IMR-90 (cell line): ENCODE data around the gene SLC38A8. TPM values are rescaled to one million over a fixed set of nuclear protein-coding genes. Genes with fewer than 3 reads are reported as not detected.

Experiments
- ATAC-seq: fragments of 200-7000 bp; cut with Tn5 transposase; 2 replicates; pipeline ENCODE4 v1.9.1; 2020; ENCODE audit warnings: low read depth, mild to moderate bottlenecking, moderate library complexity
- BruUV-seq: library from RNA; stranded (reverse); fragments of 400-500 nt; replicated peaks from 2 replicates; lab custom pipeline; 2021; lab: Mats Ljungman, UMichigan
- CTCF ChIA-PET: fragments of 300-600 bp; formaldehyde crosslinking; extraction: SDS; loops from one replicate; lab custom pipeline; 2021; ENCODE audit warnings: antibody characterized with exemption; lab: Yijun Ruan, JAX
- POLR2A ChIA-PET: fragments of 300-600 bp; sonication (Branson Sonifier 250); formaldehyde crosslinking; loops from one replicate; lab custom pipeline; 2022; ENCODE audit warnings: antibody characterized with exemption; ENCODE audit not compliant: unreplicated experiment; lab: Charles Lee
- DNase-seq: peaks from one replicate; pipeline ENCODE4 v3.0.0; 2013
- H2AFZ ChIP-seq: replicated peaks from 2 replicates; pipeline ENCODE3; 2013; ENCODE audit warnings: low read length, mild to moderate bottlenecking; ENCODE audit not compliant: poor library complexity
- H2AK5ac ChIP-seq: 2 replicates; pipeline ENCODE4 v1.6.1; 2013; ENCODE audit warnings: low read depth, low read length, inconsistent platforms
- H2AK9ac ChIP-seq: replicated peaks from 2 replicates; pipeline ENCODE3; 2013; ENCODE audit warnings: mild to moderate bottlenecking, low read depth, low read length, moderate library complexity; ENCODE audit not compliant: poor library complexity
- H2BK120ac ChIP-seq: 2 replicates; pipeline ENCODE4 v1.6.1; 2013; ENCODE audit warnings: low read depth, low read length, inconsistent platforms
- H2BK15ac ChIP-seq: 3 replicates; pipeline ENCODE4 v1.6.1; 2013; ENCODE audit warnings: low read depth, low read length, inconsistent platforms
- H2BK20ac ChIP-seq: 2 replicates; pipeline ENCODE4 v1.6.1; 2013; ENCODE audit warnings: low read depth, mild to moderate bottlenecking, inconsistent platforms, low read length, moderate library complexity
- H2BK5ac ChIP-seq: 2 replicates; pipeline ENCODE4 v1.6.1; 2013; ENCODE audit warnings: mild to moderate bottlenecking, low read depth, low read length, inconsistent platforms; ENCODE audit not compliant: poor library complexity, severe bottlenecking
- H3K14ac ChIP-seq: replicated peaks from 2 replicates; pipeline ENCODE4 v1.6.1; 2013; ENCODE audit warnings: low read depth, low read length, inconsistent platforms
- H3K18ac ChIP-seq: 2 replicates; pipeline ENCODE4 v1.6.1; 2013; ENCODE audit warnings: low read depth, low read length, control low read depth
- H3K23ac ChIP-seq: 2 replicates; pipeline ENCODE4 v1.6.1; 2013; ENCODE audit warnings: low read depth, low read length, inconsistent platforms
- H3K27ac ChIP-seq: 2 replicates; pipeline ENCODE4 v1.5.1; 2013; ENCODE audit warnings: mild to moderate bottlenecking, control low read depth, low read length; ENCODE audit not compliant: insufficient read depth
- H3K27me3 ChIP-seq: 2 replicates; pipeline ENCODE4 v1.6.1; 2013; ENCODE audit warnings: low read length; ENCODE audit not compliant: control insufficient read depth, insufficient read depth
- H3K36me3 ChIP-seq: 2 replicates; pipeline ENCODE4 v1.6.1; 2013; ENCODE audit warnings: low read length, mixed read lengths; ENCODE audit not compliant: control insufficient read depth, insufficient read depth
- H3K4ac ChIP-seq: 2 replicates; pipeline ENCODE4 v1.6.1; 2013; ENCODE audit warnings: low read depth, low read length, inconsistent platforms
- H3K4me1 ChIP-seq: 2 replicates; pipeline ENCODE4 v1.6.1; 2013; ENCODE audit warnings: low read length, mixed read lengths; ENCODE audit not compliant: control insufficient read depth, insufficient read depth
- H3K4me2 ChIP-seq: 2 replicates; pipeline ENCODE4 v1.6.1; 2013; ENCODE audit warnings: low read depth, mild to moderate bottlenecking, control low read depth, low read length, moderate library complexity
- H3K4me3 ChIP-seq: 2 replicates; pipeline ENCODE4 v1.5.1; 2013; ENCODE audit warnings: low read depth, mild to moderate bottlenecking, control low read depth, low read length, moderate library complexity; ENCODE audit not compliant: insufficient read depth
- H3K56ac ChIP-seq: 2 replicates; pipeline ENCODE4 v1.6.1; 2013; ENCODE audit warnings: low read length, inconsistent platforms; ENCODE audit not compliant: insufficient read depth; ENCODE audit errors: extremely low read depth
- H3K79me1 ChIP-seq, 2 experiments: 2 replicates each; pipeline ENCODE4 v1.6.1; 2013; ENCODE audit warnings: low read length in 2 of 2, inconsistent platforms in 1 of 2, low read depth in 1 of 2
- H3K9ac ChIP-seq: 2 replicates; pipeline ENCODE4 v1.6.1; 2013; ENCODE audit warnings: low read depth, low read length, control low read depth
- H3K9me1 ChIP-seq: 2 replicates; pipeline ENCODE4 v1.6.1; 2013; ENCODE audit warnings: low read length, inconsistent platforms; ENCODE audit not compliant: insufficient read depth
- H3K9me3 ChIP-seq: 2 replicates; pipeline ENCODE4 v1.6.1; 2013; ENCODE audit warnings: low read length; ENCODE audit not compliant: control insufficient read depth, insufficient read depth
- H4K20me1 ChIP-seq: 2 replicates; pipeline ENCODE4 v1.6.1; 2013; ENCODE audit warnings: low read length, inconsistent platforms; ENCODE audit not compliant: insufficient read depth
- H4K5ac ChIP-seq: 2 replicates; pipeline ENCODE4 v1.6.1; 2013; ENCODE audit warnings: mild to moderate bottlenecking, low read depth, low read length, control low read depth
- H4K8ac ChIP-seq, 2 experiments: 2 replicates each; pipeline ENCODE4 v1.6.1; 2013; ENCODE audit warnings: low read depth in 2 of 2, low read length in 2 of 2, control low read depth in 1 of 2, inconsistent platforms in 1 of 2
- H4K91ac ChIP-seq: 2 replicates; pipeline ENCODE4 v1.6.1; 2013; ENCODE audit warnings: low read depth, low read length, inconsistent platforms; ENCODE audit not compliant: insufficient read depth
- BHLHE40 ChIP-seq: fragments of 150-350 bp; IDR thresholded peaks from 2 replicates; pipeline ENCODE4 v1.6.1; 2016; ENCODE audit warnings: mild to moderate bottlenecking, low read depth, low read length
- CEBPB ChIP-seq: IDR thresholded peaks from 2 replicates; pipeline ENCODE4 v1.6.1; 2012; ENCODE audit warnings: low read depth, low read length, improper control_type of control experiment
- CHD1 ChIP-seq: IDR thresholded peaks from 2 replicates; pipeline ENCODE4 v1.6.1; 2012; ENCODE audit warnings: low read depth, low read length, improper control_type of control experiment
- CTCF ChIP-seq: conservative IDR thresholded peaks from 2 replicates; pipeline ENCODE4 v1.5.1; 2012; ENCODE audit warnings: mild to moderate bottlenecking, low read depth, low read length, improper control_type of control experiment
- FOS ChIP-seq: fragments of 150-350 bp; IDR thresholded peaks from 2 replicates; pipeline ENCODE4 v1.6.1; 2016; ENCODE audit warnings: low read depth, low read length
- POLR2A ChIP-seq: IDR thresholded peaks from 2 replicates; pipeline ENCODE4 v1.6.1; 2012; ENCODE audit warnings: mild to moderate bottlenecking, low read depth, low read length
- WGBS, 2 experiments: methylation state at CpG; one replicate each; pipeline versions ENCODE4 v1.1.5 to v1.1.7; 2013; ENCODE audit warnings: missing lambda C conversion rate in 2 of 2; ENCODE audit not compliant: insufficient read length in 1 of 2; ENCODE audit errors: extremely low coverage in 2 of 2; 5-methylcytosine and 5-hydroxymethylcytosine counted together
- dilution Hi-C: fragments of 300-500 bp; cut with HindIII; formaldehyde crosslinking; loops from one replicate; pipeline ENCODE4 v1.14.3; 2018; ENCODE audit warnings: low sequenced_read_pairs; ENCODE audit not compliant: unreplicated experiment
- in situ Hi-C: fragments of 300-500 bp; cut with MboI; formaldehyde crosslinking; loops from 3 replicates; pipeline ENCODE4 v1.14.3; 2019; ENCODE audit warnings: low sequenced_read_pairs, inconsistent platforms, mixed read lengths
- intact Hi-C: fragments of 100-400 bp; cut with micrococcal nuclease; formaldehyde crosslinking; loops from 2 replicates; pipeline ENCODE4 v1.10.0; 2022
- polyA plus RNA-seq, 3 experiments: library from polyadenylated mRNA; depleted of rRNA; stranded (reverse); fragments of >200 nt; gene quantifications; 2 replicates each; pipeline ENCODE4 v1.2.3, GENCODE V29; 2012; ENCODE audit warnings: low replicate concordance in 1 of 3
- total RNA-seq: library from RNA; depleted of rRNA; stranded (reverse); fragments of >200 nt; gene quantifications from 2 replicates; pipeline ENCODE4 v1.2.3, GENCODE V29; 2012

Gene SLC38A8
- total and polyA plus RNA-seq, 2 of the 4 experiments (the other 2 are of a cell fraction): not detected

- H3K27me3 ChIP-seq: peaks cover 63% of the 10 kb centered on the region
- H3K79me1 ChIP-seq: no peaks in the 10 kb centered on the region
- no peak overlapping the region for H2AK5ac ChIP-seq
- no peak overlapping the region for H4K91ac ChIP-seq
- in situ Hi-C loops (no loop called here), dilution Hi-C loops (no loop called here), intact Hi-C loops (no loop called here)
- H4K8ac ChIP-seq: no peak overlapping the region
- H3K23ac ChIP-seq: no peak overlapping the region
- peaks cover 6% of the 10 kb centered on the region for H3K9me3 ChIP-seq
- H3K9ac ChIP-seq: no peak overlapping the region
- no peak overlapping the region for H3K4me3 ChIP-seq
- H2AFZ ChIP-seq: no peak overlapping the region
- H2BK15ac ChIP-seq: no peak overlapping the region
- CTCF ChIA-PET: no interaction called here
- H2AK9ac ChIP-seq: no peak overlapping the region
- no peaks in the 10 kb centered on the region for H3K9me1 ChIP-seq
- no peak overlapping the region for H2BK120ac ChIP-seq
- H3K4me2 ChIP-seq: no peak overlapping the region
- H3K14ac ChIP-seq: no peak overlapping the region
- no peak overlapping the region for H3K18ac ChIP-seq
- DNase-seq (no peak), ATAC-seq (no peak)
- no peak overlapping the region for H2BK20ac ChIP-seq
- POLR2A ChIA-PET: no interaction called here
- WGBS, 2 experiments: 55% methylated on average over 2 of the region's 4 CpGs; no CpG with 5 or more reads in 1 of the 2 experiments
- TF ChIP-seq POLR2A (no peak), CEBPB (no peak), FOS (no peak), CHD1 (no peak), CTCF (no peak), BHLHE40 (no peak)
- no peak overlapping the region for H3K4ac ChIP-seq
- no peak overlapping the region for H3K27ac ChIP-seq
- no peaks in the 10 kb centered on the region; the same call in 1 of the 2 replicates for H4K20me1 ChIP-seq
- no peak overlapping the region for H3K56ac ChIP-seq
- no peaks in the 10 kb centered on the region for H3K36me3 ChIP-seq
- no peak overlapping the region for H4K5ac ChIP-seq
- H3K4me1 ChIP-seq: no peaks in the 10 kb centered on the region
- no TSS peak for BruUV-seq
- no peak overlapping the region for H2BK5ac ChIP-seq
These were observed 35.1 kb downstream of the SLC38A8 start for GRCh38 chr16:84007520-84007919.
